ENCODE results near the gene GOLGA8N. TPM values are rescaled to one million over a fixed set of nuclear protein-coding genes. Genes with fewer than 3 reads are reported as not detected.

Gene GOLGA8N
- total RNA-seq, 4 donors from 2014 or later = 4.4 to 17.4 (median 5.8) TPM

- no peak for TF ChIP-seq CTCF (IDR thresholded peaks at IDR 0.05)
- no peak for TF ChIP-seq POLR2A (IDR thresholded peaks at IDR 0.05)
- intact Hi-C loops (cut with DNase I; ENCODE audit: low total_unique reads) = no loop called here
- no peak for DNase-seq (ENCODE audit: low spot score in 2 of 2)
- 88 to 98% methylated on average over 3 of the region's 3 CpGs for WGBS, 2 donors
- no peak overlapping the region for H3K4me3 ChIP-seq (ENCODE audit: low read depth, poor library complexity, severe bottlenecking)
Observed at GRCh38 chr15:32636410-32636809, 43.2 kb downstream of the GOLGA8N start.

GRCh38 chr15:32636908-32637567, 43.8 kb downstream of the GOLGA8N start:
- WGBS, 2 donors = 95 to 97% methylated on average over 8 of the region's 8 CpGs
- no peak overlapping the region for H3K4me3 ChIP-seq (ENCODE audit: low read depth, poor library complexity, severe bottlenecking)
- intact Hi-C loops (cut with DNase I; ENCODE audit: low total_unique reads) = no loop called here
- no peak for TF ChIP-seq CTCF (IDR thresholded peaks at IDR 0.05)
- no peak for TF ChIP-seq POLR2A (IDR thresholded peaks at IDR 0.05)
- DNase-seq (ENCODE audit: low spot score in 2 of 2) = no peak

GRCh38 chr15:32637704-32638103, 44.4 kb downstream of the GOLGA8N start:
- TF ChIP-seq POLR2A (IDR thresholded peaks at IDR 0.05) (no peak), CTCF (IDR thresholded peaks at IDR 0.05) (no peak)
- H3K4me3 ChIP-seq (ENCODE audit: low read depth, poor library complexity, severe bottlenecking) = no peak overlapping the region
- DNase-seq (ENCODE audit: low spot score in 2 of 2) = no peak
- intact Hi-C loops (cut with DNase I; ENCODE audit: low total_unique reads) = no loop called here
- WGBS, 2 donors = 94 to 98% methylated on average over 1 of the region's 1 CpG

GRCh38 chr15:32641517-32642059, 48.3 kb downstream of the GOLGA8N start, which contains the start of gene SCG5:
Gene SCG5, plus strand, starts transcription at chr15:32641710. Its CDS starts 1,883 bp downstream, at chr15:32643593.
- DNase-seq (ENCODE audit: low spot score in 2 of 2) = no peak
- TF ChIP-seq POLR2A (IDR thresholded peaks at IDR 0.05) = no peak
- no peak for TF ChIP-seq CTCF (IDR thresholded peaks at IDR 0.05)
- 25 to 26% methylated on average over 18 to 22 of the region's 22 CpGs for WGBS, 2 donors
- intact Hi-C loops (cut with DNase I; ENCODE audit: low total_unique reads) = no loop called here
- no peak within 1 kb of the TSS for H3K4me3 ChIP-seq (ENCODE audit: low read depth, poor library complexity, severe bottlenecking)

- intact Hi-C loops (cut with DNase I; ENCODE audit: low total_unique reads) = no loop called here
- TF ChIP-seq CTCF (IDR thresholded peaks at IDR 0.05) (no peak), POLR2A (IDR thresholded peaks at IDR 0.05) (no peak)
- no peak overlapping the region for H3K4me3 ChIP-seq (ENCODE audit: low read depth, poor library complexity, severe bottlenecking)
- WGBS, 2 donors = 88 to 89% methylated on average over 5 of the region's 5 CpGs
- DNase-seq (ENCODE audit: low spot score in 2 of 2) = no peak
Observed at GRCh38 chr15:32642667-32643435, 49.6 kb downstream of the GOLGA8N start.

All from lower leg skin (tissue), 4 donors.